Glomerular visceral epithelial cell (primary cell): ENCODE measurements around the gene GJD2.
A peak's percentile ranks its signal among the peaks of the same experiment; 100 is the strongest.

Experiments
- DNase-seq: peaks from one replicate; pipeline ENCODE4 v3.0.0-alpha.2; 2016; ENCODE audit errors: extremely low spot score

GJD2 gene

GRCh38 chr15:34754674-34755418, at the start of gene GJD2:
Gene GJD2 (minus strand): TSS chr15:34754998. CDS start chr15:34754488, 510 bp downstream.
- DNase-seq: no peak

- DNase-seq: no peak
Measured at GRCh38 chr15:34804113-34804512, 49.3 kb upstream of the GJD2 start.

DNA sequence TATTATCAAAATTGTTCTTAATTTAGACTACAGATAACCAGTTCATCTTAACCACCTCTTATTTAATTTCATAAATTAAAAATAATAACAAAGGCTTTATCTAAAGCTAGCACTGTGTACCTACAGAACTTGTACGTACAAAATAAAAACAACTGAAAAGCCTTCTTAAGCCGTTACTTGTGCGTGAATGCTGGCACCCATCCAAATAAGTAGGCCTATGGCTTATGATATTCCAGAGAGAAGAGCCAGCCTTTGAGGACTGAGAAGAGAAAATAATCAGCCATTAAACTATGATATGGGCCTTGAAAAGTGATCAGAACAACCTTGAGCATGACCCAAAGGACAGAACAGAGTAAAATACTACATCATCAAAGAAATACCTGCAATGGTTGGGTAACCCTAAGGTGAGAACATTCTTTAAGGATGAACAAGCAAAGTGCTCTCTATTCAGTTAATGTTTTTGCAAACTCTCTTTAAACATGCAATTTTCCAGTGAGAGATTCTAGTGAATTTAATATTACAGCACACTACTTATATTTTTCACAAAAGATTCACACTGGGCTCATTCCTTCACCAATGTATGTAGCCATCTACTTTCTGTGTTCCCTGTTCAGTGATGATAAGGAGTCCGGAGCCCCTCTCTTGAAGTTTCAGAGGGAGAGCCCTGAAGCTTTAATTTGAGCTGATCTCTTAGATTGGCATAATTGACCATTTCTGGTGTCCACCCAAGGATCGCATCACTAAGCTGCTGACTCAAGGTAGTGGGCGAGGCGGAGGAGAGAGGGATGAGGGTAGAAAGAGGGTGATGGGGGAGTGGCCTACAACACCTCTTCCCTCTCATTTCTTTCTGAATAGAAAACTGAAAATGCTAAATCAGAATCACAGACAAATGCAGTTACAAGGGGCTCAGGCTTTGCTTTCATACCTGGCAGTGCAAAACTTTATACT, 48.3 kb upstream of the GJD2 start:
- DNase-seq: no peak

- no peak for DNase-seq
Measured at GRCh38 chr15:34802371-34802770, 47.6 kb upstream of the GJD2 start.

GRCh38 chr15:34799149-34800101, 44.6 kb upstream of the GJD2 start:
- DNase-seq: no peak

- DNase-seq: no peak
Measured at GRCh38 chr15:34796847-34797435, 42.1 kb upstream of the GJD2 start.

GRCh38 chr15:34795267-34796081, 40.7 kb upstream of the GJD2 start, which contains the start of gene ACTC1:
Gene ACTC1 (minus strand): TSS chr15:34795549. CDS start chr15:34794808, 741 bp downstream.
- DNase-seq: peak; percentile 61

DNA sequence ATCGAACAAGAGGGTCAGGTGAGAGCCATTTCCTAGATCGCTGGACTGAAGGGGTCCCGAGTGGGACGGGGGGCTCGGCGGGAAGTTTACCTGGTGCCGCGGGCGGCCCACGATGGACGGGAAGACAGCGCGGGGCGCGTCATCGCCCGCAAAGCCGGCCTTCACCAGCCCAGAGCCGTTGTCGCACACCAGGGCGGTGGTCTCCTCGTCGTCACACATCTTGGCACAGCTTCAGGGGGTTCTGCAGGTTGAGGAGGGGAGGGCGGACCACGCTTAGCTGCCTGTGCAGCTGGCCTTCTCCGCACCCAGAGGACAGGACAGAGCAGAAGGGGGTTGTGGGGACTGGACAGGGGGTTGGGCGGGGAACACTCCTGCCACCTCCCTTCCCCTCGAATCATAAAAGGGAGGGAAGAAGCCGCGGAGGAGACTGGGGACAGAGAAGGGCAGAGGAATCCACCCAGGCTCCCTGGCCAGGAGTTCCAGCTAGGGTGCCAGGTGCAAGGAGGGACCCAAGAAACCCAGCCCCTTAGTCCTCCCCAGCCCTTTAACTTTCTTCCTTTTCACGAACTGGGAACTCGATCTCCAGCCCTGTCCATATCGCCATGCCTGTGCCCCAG, 39.9 kb upstream of the GJD2 start:
- DNase-seq: no peak

DNA sequence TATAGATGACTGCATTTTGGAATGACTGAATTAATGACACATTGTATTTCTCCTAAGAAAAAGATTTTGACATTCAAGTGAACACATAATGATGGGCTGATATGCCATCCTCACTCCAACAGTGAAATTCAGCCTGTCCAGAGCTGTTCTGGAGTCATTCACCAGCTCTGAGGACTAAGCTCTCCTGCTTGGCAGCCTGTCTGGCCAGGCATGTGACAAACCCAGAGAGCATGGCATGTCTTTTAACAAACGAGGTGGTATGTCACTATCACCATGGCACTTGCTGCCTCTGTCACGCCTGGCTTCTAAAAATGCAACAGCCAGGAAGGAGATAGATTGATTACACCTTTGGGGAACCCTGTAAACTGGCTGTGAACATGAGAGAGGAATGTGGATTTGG, 39.1 kb upstream of the GJD2 start:
- no peak for DNase-seq

DNA sequence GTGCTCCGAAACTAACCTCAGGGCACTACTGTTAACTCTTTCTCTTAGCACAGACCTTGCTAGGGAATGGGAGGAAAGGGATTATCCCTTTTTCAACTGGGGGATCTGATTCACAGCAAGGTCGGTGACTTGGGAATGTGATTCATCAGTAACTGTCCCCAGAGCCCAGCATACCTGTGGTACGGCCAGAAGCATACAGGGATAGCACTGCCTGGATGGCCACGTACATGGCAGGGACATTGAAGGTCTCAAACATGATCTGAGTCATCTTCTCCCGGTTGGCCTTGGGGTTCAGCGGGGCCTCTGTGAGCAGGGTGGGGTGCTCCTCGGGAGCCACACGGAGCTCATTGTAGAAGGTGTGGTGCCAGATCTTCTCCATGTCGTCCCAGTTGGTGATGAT, 38.3 kb upstream of the GJD2 start:
- no peak for DNase-seq

- no peak for DNase-seq
Measured at GRCh38 chr15:34791701-34792100, 36.9 kb upstream of the GJD2 start.

DNA sequence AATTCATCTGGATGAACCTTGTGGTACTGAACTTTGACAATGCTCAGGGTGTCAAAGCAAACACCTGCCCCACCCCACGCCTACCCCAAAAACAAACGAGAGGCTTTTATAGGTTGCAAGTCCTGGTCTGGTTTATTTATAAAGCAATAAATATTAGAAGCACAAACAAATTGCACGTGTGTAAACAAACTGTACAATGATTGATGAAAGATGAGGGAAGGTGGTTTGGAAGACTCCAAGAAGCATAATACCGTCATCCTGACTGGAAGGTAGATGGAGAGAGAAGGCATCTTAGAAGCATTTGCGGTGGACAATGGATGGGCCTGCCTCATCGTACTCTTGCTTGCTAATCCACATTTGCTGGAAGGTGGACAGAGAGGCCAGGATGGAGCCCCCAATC, 35.3 kb upstream of the GJD2 start:
- DNase-seq: no peak

GRCh38 chr15:34789326-34789725, 34.5 kb upstream of the GJD2 start:
- no peak for DNase-seq

DNA sequence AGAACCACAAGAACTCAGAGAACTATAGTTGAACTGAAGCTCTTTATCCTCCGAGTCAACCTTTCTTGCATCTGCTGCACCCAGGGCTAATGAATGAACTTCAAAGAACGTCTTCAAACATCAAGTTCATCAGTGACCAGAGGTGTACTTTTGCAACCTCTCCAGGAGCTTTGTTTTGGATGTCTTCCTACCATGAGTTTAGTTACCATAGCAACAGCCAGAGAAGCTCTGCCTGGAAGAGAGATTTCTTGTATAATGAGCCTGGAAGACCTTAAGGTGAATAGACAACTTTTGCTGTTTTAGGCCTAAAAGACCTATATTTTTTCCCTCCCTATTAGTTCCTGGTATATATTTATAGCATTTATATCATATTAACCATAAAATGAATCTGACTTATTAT, 31.4 kb upstream of the GJD2 start:
- no peak for DNase-seq

DNA sequence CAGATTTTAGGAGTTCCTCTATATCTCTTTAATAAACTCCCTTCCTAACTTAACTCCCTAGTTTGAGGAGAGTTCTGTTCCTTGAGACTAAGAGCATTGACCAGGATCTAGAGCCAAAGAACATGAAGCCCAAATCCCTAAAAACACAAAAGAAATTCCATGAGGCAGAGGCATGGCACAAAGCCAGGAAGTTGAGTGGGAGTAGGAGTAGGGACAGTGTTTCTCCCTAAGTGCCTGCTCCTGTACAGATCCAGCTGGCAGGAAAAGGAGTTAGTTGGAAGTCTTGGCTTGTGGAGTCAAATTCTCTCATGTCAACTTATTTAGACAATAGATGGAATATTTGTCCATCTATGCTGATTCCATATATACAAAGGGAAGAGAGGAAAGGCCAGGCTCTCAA, 29.2 kb upstream of the GJD2 start:
- no peak for DNase-seq

- DNase-seq: no peak
Measured at GRCh38 chr15:34783431-34783830, 28.6 kb upstream of the GJD2 start.

DNA sequence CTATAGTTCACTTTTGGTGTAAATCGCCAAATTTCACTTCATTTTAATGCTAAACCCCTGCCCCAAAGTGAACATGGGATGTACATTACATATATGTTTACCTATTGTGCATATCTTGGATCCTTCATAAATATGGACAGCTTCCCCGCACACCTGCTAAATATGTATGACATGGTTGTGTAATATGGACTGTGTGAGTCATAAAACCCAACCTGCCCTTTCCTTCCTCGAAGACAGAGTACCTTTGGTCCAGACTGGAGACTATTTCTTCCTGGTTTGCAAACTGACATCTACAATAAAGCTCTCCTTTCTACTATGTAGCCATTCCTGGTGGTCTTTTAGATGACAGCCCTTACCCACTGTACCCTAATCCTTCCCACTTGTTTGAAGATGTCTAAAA, 28.1 kb upstream of the GJD2 start:
- DNase-seq: no peak

DNA sequence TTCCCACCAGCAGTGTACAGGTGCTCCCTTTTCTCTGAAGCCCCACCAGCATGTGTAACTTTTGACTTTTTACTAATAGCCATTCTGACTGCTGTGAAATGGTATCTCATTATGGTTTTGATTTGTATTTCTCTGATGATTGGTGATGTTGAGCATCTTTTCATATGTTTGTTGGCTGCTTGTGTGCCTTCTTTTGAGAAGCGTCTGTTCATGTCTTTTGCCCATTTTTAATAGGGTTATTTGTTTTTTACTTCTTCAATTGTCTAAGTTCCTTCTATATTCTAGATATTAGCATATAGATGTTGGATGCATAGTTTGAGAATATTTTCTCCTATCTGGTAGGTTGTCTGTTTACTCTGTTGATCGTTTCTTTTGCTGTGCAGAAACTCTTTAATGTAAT, 25.9 kb upstream of the GJD2 start:
- no peak for DNase-seq

DNA sequence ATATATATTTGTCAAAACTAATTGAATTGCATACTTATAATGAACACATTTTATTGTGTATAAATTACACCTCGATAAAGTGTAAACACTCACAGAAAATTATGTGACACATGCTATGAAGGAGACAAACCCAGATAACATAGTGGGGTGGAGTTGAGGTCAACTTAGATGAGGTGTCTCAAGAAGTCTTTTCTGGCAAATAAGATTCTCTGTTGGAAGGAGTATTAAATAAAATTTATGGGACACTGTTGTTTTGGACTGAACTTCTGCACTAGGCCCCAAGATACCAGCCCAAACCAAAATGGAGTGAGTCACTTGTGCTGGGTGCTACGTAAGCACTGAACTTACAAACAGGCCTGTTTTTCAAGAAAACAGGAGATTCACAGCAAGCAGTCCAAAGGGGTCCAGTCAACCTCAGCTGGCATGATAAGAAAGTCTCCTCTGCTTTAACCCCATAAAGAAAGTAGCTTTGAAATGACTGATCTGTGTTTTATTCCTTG, 21.9 kb upstream of the GJD2 start:
- no peak for DNase-seq

DNA sequence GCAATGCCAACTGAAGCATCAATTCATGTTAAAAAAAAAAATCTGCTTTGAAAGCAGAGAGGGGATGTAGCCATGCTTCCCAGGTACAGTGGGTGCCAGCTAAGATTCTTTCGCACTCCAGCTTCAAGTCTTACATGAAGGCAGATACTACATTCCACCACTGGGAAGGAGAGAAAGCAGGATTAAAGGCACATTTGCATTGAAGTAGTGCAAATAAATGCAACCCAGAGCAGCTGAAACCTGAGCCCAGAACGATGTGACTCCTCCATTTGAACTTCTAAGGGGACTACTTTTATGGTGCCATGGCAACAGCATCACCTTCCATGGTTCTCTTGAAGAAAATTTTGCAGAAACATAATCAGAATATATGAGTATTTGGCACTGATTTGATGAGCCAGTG, 19.1 kb upstream of the GJD2 start:
- DNase-seq: no peak
